Activated naive CD4-positive, alpha-beta T cell treated with Interleukin-2 at 50 U/mL for 16 hours (primary cell): ENCODE results near the gene CARMIL1.

Experiments used
- DNase-seq: peaks from one replicate; pipeline ENCODE4 v3.0.0-alpha.2; 2020

The CARMIL1 gene

GRCh38 chr6:25635886-25636317, 356.7 kb downstream of the CARMIL1 start:
- no peak for DNase-seq

- no peak for DNase-seq
Observed at GRCh38 chr6:25637211-25637610, 358.0 kb downstream of the CARMIL1 start.

- DNase-seq, result no peak
Observed at GRCh38 chr6:25637960-25638434, 358.8 kb downstream of the CARMIL1 start.

GRCh38 chr6:25639653-25640052, 360.5 kb downstream of the CARMIL1 start:
- DNase-seq, result no peak

GRCh38 chr6:25640446-25640845, 361.3 kb downstream of the CARMIL1 start:
- no peak for DNase-seq

GRCh38 chr6:25640891-25641290, 361.7 kb downstream of the CARMIL1 start:
- DNase-seq, result no peak

GRCh38 chr6:25641377-25641776, 362.2 kb downstream of the CARMIL1 start:
- DNase-seq, result no peak

GRCh38 chr6:25641940-25642666, 362.9 kb downstream of the CARMIL1 start:
- no peak for DNase-seq

- DNase-seq, result no peak
Observed at GRCh38 chr6:25642667-25643328, 363.6 kb downstream of the CARMIL1 start.

GRCh38 chr6:25645916-25646315, 366.7 kb downstream of the CARMIL1 start:
- DNase-seq, result no peak

- no peak for DNase-seq
Observed at GRCh38 chr6:25649611-25650010, 370.4 kb downstream of the CARMIL1 start.

- peak; percentile 35 for DNase-seq
Observed at GRCh38 chr6:25652007-25652515, 372.9 kb downstream of the CARMIL1 start, which contains the start of gene SCGN. Gene SCGN (plus strand): TSS chr6:25652215. CDS start chr6:25652404, 189 bp downstream.

GRCh38 chr6:25655723-25656122, 376.5 kb downstream of the CARMIL1 start:
- no peak for DNase-seq

- no peak for DNase-seq
Observed at GRCh38 chr6:25659633-25660368, 380.6 kb downstream of the CARMIL1 start.

GRCh38 chr6:25660512-25660911, 381.3 kb downstream of the CARMIL1 start:
- DNase-seq, result peak; percentile 10

GRCh38 chr6:25661129-25661779, 382.1 kb downstream of the CARMIL1 start:
- no peak for DNase-seq

- no peak for DNase-seq
Observed at GRCh38 chr6:25665455-25665854, 386.3 kb downstream of the CARMIL1 start.

GRCh38 chr6:25669413-25669812, 390.2 kb downstream of the CARMIL1 start:
- no peak for DNase-seq
